Activated naive CD4-positive, alpha-beta T cell treated with anti-CD3 and anti-CD28 coated beads, Interleukin-2, amount 10 ng/mL, durations not matched to agents 7 days and 5 days (primary cell): ENCODE results near the gene PARVB.

Experiments
- CTCF ChIA-PET: fragments of 350-600 bp; sonication (Branson Sonifier 250); formaldehyde crosslinking; loops from one replicate; lab custom pipeline; 2021; ENCODE audit warnings: antibody characterized with exemption; lab: Charles Lee
- DNase-seq: peaks from one replicate; pipeline ENCODE4 v3.0.0-alpha.2; 2020
- H3K27ac Mint-ChIP-seq: one replicate; pipeline ENCODE4 v1.8.0; 2021; ENCODE audit warnings: mild to moderate bottlenecking, moderate library complexity, mixed read lengths
- H3K27me3 Mint-ChIP-seq: one replicate; pipeline ENCODE4 v1.8.0; 2021; ENCODE audit warnings: mild to moderate bottlenecking, mixed read lengths
- H3K36me3 Mint-ChIP-seq: one replicate; pipeline ENCODE4 v1.8.0; 2021; ENCODE audit warnings: mixed read lengths
- H3K4me1 Mint-ChIP-seq: one replicate; pipeline ENCODE4 v1.8.0; 2021; ENCODE audit warnings: mixed read lengths
- H3K4me3 Mint-ChIP-seq: one replicate; pipeline ENCODE4 v1.8.0; 2021; ENCODE audit warnings: mild to moderate bottlenecking, moderate library complexity, mixed read lengths
- H3K9me3 Mint-ChIP-seq: one replicate; pipeline ENCODE4 v1.8.0; 2021; ENCODE audit warnings: mixed read lengths

PARVB gene

GRCh38 chr22:44181033-44181911, 157.2 kb downstream of the PARVB start:
- Mint-ChIP-seq H3K27me3 (peaks cover 18% of the 10 kb centered on the region), H3K27ac (peak overlapping the region; percentile 89), H3K4me3 (peak overlapping the region; percentile 76), H3K36me3 (peaks cover 20% of the 10 kb centered on the region), H3K4me1 (peaks cover 32% of the 10 kb centered on the region), H3K9me3 (no peaks in the 10 kb centered on the region)
- CTCF ChIA-PET: interaction anchor here (0.9 to 1.3 kb wide), 3 partner anchors 9 to 187 kb away, joined by 3 to 4 read pairs (median 4); no protein-coding TSS in a partner anchor
- DNase-seq: peak; percentile 84

- H3K4me1 Mint-ChIP-seq: peaks cover 32% of the 10 kb centered on the region
- peak overlapping the region; percentile 89 for H3K27ac Mint-ChIP-seq
- peak overlapping the region; percentile 76 for H3K4me3 Mint-ChIP-seq
- CTCF ChIA-PET: interaction anchor here (1.1 kb wide), 1 partner anchor 9 kb away, joined by 4 read pairs; no protein-coding TSS in a partner anchor
- peaks cover 18% of the 10 kb centered on the region for H3K27me3 Mint-ChIP-seq
- peak; percentile 54 for DNase-seq
- H3K9me3 Mint-ChIP-seq: no peaks in the 10 kb centered on the region
- peaks cover 23% of the 10 kb centered on the region for H3K36me3 Mint-ChIP-seq
These were observed 157.9 kb downstream of the PARVB start for GRCh38 chr22:44181912-44182587.

- H3K4me3 Mint-ChIP-seq: peak overlapping the region; percentile 76
- peaks cover 32% of the 10 kb centered on the region for H3K4me1 Mint-ChIP-seq
- peaks cover 17% of the 10 kb centered on the region for H3K27me3 Mint-ChIP-seq
- peak; percentile 75 for DNase-seq
- CTCF ChIA-PET: no interaction called here
- peaks cover 27% of the 10 kb centered on the region for H3K36me3 Mint-ChIP-seq
- H3K9me3 Mint-ChIP-seq: no peaks in the 10 kb centered on the region
- H3K27ac Mint-ChIP-seq: peak overlapping the region; percentile 89
These were observed 158.6 kb downstream of the PARVB start for GRCh38 chr22:44182588-44183286.

- peak overlapping the region; percentile 89 for H3K27ac Mint-ChIP-seq
- peaks cover 32% of the 10 kb centered on the region for H3K4me1 Mint-ChIP-seq
- H3K4me3 Mint-ChIP-seq: peak overlapping the region; percentile 76
- CTCF ChIA-PET: no interaction called here
- H3K27me3 Mint-ChIP-seq: peaks cover 12% of the 10 kb centered on the region
- H3K9me3 Mint-ChIP-seq: no peaks in the 10 kb centered on the region
- DNase-seq: no peak
- H3K36me3 Mint-ChIP-seq: peaks cover 27% of the 10 kb centered on the region
These were observed 159.1 kb downstream of the PARVB start for GRCh38 chr22:44183287-44183588.

GRCh38 chr22:44184006-44184405, 159.9 kb downstream of the PARVB start:
- Mint-ChIP-seq H3K27ac (no peak overlapping the region), H3K27me3 (peaks cover 9% of the 10 kb centered on the region), H3K9me3 (no peaks in the 10 kb centered on the region), H3K4me1 (peaks cover 32% of the 10 kb centered on the region), H3K36me3 (peaks cover 27% of the 10 kb centered on the region), H3K4me3 (peak overlapping the region; percentile 76)
- no peak for DNase-seq
- CTCF ChIA-PET: interaction anchor here (0.5 kb wide), 1 partner anchor 62 kb away, joined by 4 read pairs; no protein-coding TSS in a partner anchor

- peak overlapping the region; percentile 9 for H3K27ac Mint-ChIP-seq
- no peaks in the 10 kb centered on the region for H3K27me3 Mint-ChIP-seq
- H3K9me3 Mint-ChIP-seq: no peaks in the 10 kb centered on the region
- peaks cover 27% of the 10 kb centered on the region for H3K36me3 Mint-ChIP-seq
- H3K4me1 Mint-ChIP-seq: peaks cover 35% of the 10 kb centered on the region
- no peak for DNase-seq
- CTCF ChIA-PET: no interaction called here
- no peak overlapping the region for H3K4me3 Mint-ChIP-seq
These were observed 161.4 kb downstream of the PARVB start for GRCh38 chr22:44185237-44186120.

GRCh38 chr22:44186121-44186510, 162.0 kb downstream of the PARVB start:
- Mint-ChIP-seq H3K27ac (no peak overlapping the region), H3K4me1 (peaks cover 31% of the 10 kb centered on the region), H3K9me3 (no peaks in the 10 kb centered on the region), H3K4me3 (no peak overlapping the region), H3K36me3 (peaks cover 27% of the 10 kb centered on the region), H3K27me3 (no peaks in the 10 kb centered on the region)
- no peak for DNase-seq
- CTCF ChIA-PET: no interaction called here

- Mint-ChIP-seq H3K4me1 (peaks cover 34% of the 10 kb centered on the region), H3K9me3 (no peaks in the 10 kb centered on the region), H3K36me3 (peaks cover 27% of the 10 kb centered on the region), H3K4me3 (no peak overlapping the region), H3K27ac (no peak overlapping the region), H3K27me3 (no peaks in the 10 kb centered on the region)
- no peak for DNase-seq
- CTCF ChIA-PET: no interaction called here
These were observed 162.6 kb downstream of the PARVB start for GRCh38 chr22:44186737-44187136.

- Mint-ChIP-seq H3K9me3 (no peaks in the 10 kb centered on the region), H3K27me3 (no peaks in the 10 kb centered on the region), H3K4me1 (peaks cover 35% of the 10 kb centered on the region), H3K36me3 (peaks cover 28% of the 10 kb centered on the region), H3K4me3 (no peak overlapping the region), H3K27ac (no peak overlapping the region)
- no peak for DNase-seq
- CTCF ChIA-PET: no interaction called here
These were observed 163.6 kb downstream of the PARVB start for GRCh38 chr22:44187652-44188230.

- Mint-ChIP-seq H3K27me3 (no peaks in the 10 kb centered on the region), H3K36me3 (peaks cover 31% of the 10 kb centered on the region), H3K9me3 (no peaks in the 10 kb centered on the region), H3K4me1 (peaks cover 38% of the 10 kb centered on the region), H3K27ac (peak overlapping the region; percentile 73), H3K4me3 (no peak overlapping the region)
- no peak for DNase-seq
- CTCF ChIA-PET: no interaction called here
These were observed 164.2 kb downstream of the PARVB start for GRCh38 chr22:44188316-44188715.

- peak overlapping the region; percentile 65 for H3K27ac Mint-ChIP-seq
- H3K9me3 Mint-ChIP-seq: no peaks in the 10 kb centered on the region
- CTCF ChIA-PET: no interaction called here
- no peak overlapping the region for H3K4me3 Mint-ChIP-seq
- no peak for DNase-seq
- H3K4me1 Mint-ChIP-seq: peaks cover 39% of the 10 kb centered on the region
- H3K27me3 Mint-ChIP-seq: no peaks in the 10 kb centered on the region
- peaks cover 39% of the 10 kb centered on the region for H3K36me3 Mint-ChIP-seq
These were observed 165.0 kb downstream of the PARVB start for GRCh38 chr22:44188986-44189630.

GRCh38 chr22:44190381-44190976, 166.4 kb downstream of the PARVB start:
- Mint-ChIP-seq H3K36me3 (peaks cover 39% of the 10 kb centered on the region), H3K27ac (peak overlapping the region; percentile 72), H3K27me3 (no peaks in the 10 kb centered on the region), H3K9me3 (no peaks in the 10 kb centered on the region), H3K4me1 (peaks cover 39% of the 10 kb centered on the region), H3K4me3 (no peak overlapping the region)
- CTCF ChIA-PET: interaction anchor here (1.6 kb wide), 1 partner anchor 9 kb away, joined by 4 read pairs; no protein-coding TSS in a partner anchor
- no peak for DNase-seq
